ENCODE measurements around the gene SEMA3E.
"Not testable (repeated sequence)": the region's sequence is repeated elsewhere in the genome, so short reads cannot be mapped to it uniquely, and the experiment has no call there.

The SEMA3E gene

DNA sequence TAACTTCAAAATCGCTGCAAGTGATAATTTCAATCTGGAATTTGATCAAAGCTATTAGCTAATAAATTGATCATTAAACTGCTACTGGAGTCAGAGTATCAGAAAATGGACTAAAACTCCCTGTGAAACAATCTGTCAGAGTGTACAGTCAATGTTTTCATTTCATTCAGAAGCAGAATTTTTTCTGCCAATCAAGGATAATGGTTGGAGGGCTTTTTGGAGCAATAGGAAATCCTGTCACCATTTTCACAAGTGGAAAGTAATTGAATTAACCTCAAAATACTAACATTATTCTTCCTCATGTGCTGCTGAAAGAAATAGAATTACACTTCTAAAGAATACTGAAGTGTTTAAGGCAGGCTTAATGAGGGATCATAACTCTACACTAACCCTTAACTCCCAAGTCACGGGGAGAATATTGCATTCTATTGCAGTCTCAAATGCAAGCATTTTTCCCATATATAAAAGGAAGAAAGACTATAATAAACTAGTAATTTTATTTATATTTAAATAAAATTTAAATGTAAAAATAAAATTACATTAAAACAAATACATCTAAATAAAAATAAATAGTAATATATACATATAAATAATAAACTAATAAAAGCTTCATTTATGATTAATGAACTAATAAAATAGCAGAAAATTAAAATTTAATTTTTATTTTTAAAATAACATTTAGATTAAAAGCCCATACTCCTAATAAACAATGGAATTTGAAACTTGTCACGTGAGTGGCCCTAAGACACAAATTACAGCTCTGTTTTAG is 67.1 kb downstream of the SEMA3E start:
- Histone ChIP-seq H3K27ac (ENCODE audit: low read depth, low read length) (no peak overlapping the region), H3K4me1 (ENCODE audit: control insufficient read depth, insufficient read depth, low read length) (no peaks in the 10 kb centered on the region), H3K9ac (ENCODE audit: low read length) (no peak overlapping the region), H3K36me3 (ENCODE audit: control insufficient read depth, insufficient read depth, low read length) (no peaks in the 10 kb centered on the region), H3K4me3 (ENCODE audit: low read length) (no peak overlapping the region), H3K27me3 (ENCODE audit: control insufficient read depth, insufficient read depth, low read length) (no peaks in the 10 kb centered on the region)

- no peaks in the 10 kb centered on the region for H3K36me3 ChIP-seq (ENCODE audit: control insufficient read depth, insufficient read depth, low read length)
- no peaks in the 10 kb centered on the region for H3K4me1 ChIP-seq (ENCODE audit: control insufficient read depth, insufficient read depth, low read length)
- H3K27ac ChIP-seq (ENCODE audit: low read depth, low read length), result no peak overlapping the region
- H3K27me3 ChIP-seq (ENCODE audit: control insufficient read depth, insufficient read depth, low read length), result no peaks in the 10 kb centered on the region
- H3K4me3 ChIP-seq (ENCODE audit: low read length), result no peak overlapping the region
- H3K9ac ChIP-seq (ENCODE audit: low read length), result no peak overlapping the region
Observed at GRCh38 chr7:83579740-83580139, 69.2 kb downstream of the SEMA3E start.

DNA sequence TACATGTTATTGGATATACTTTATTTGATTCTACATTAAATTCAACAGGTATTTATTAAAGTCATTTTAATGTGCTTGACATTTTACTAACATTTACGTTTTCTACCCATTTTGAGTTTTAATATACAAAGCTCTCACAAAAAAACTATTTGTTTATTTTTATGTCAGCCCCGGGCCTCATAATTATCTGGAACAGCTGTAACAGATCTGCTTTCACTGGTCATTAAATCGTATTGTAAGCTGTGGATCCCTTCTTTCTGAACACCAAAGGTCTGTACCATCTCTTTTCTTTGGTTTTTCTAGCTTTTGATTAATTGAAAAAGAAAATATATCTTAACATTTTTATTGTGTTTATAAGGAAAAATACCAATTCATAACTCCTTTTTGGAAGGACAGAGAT is 73.5 kb downstream of the SEMA3E start:
- Histone ChIP-seq H3K9ac (ENCODE audit: low read length) (no peak overlapping the region), H3K4me1 (ENCODE audit: control insufficient read depth, insufficient read depth, low read length) (no peaks in the 10 kb centered on the region), H3K4me3 (ENCODE audit: low read length) (no peak overlapping the region), H3K27me3 (ENCODE audit: control insufficient read depth, insufficient read depth, low read length) (no peaks in the 10 kb centered on the region), H3K36me3 (ENCODE audit: control insufficient read depth, insufficient read depth, low read length) (no peaks in the 10 kb centered on the region), H3K27ac (ENCODE audit: low read depth, low read length) (no peak overlapping the region)

GRCh38 chr7:83574616-83575015 is 74.3 kb downstream of the SEMA3E start:
- H3K36me3 ChIP-seq (ENCODE audit: control insufficient read depth, insufficient read depth, low read length), result no peaks in the 10 kb centered on the region
- H3K9ac ChIP-seq (ENCODE audit: low read length), result no peak overlapping the region
- H3K27ac ChIP-seq (ENCODE audit: low read depth, low read length), result no peak overlapping the region
- no peaks in the 10 kb centered on the region for H3K27me3 ChIP-seq (ENCODE audit: control insufficient read depth, insufficient read depth, low read length)
- H3K4me1 ChIP-seq (ENCODE audit: control insufficient read depth, insufficient read depth, low read length), result no peaks in the 10 kb centered on the region
- no peak overlapping the region for H3K4me3 ChIP-seq (ENCODE audit: low read length)

- no peaks in the 10 kb centered on the region for H3K36me3 ChIP-seq (ENCODE audit: control insufficient read depth, insufficient read depth, low read length)
- H3K9ac ChIP-seq (ENCODE audit: low read length), result no peak overlapping the region
- no peak overlapping the region for H3K4me3 ChIP-seq (ENCODE audit: low read length)
- H3K27ac ChIP-seq (ENCODE audit: low read depth, low read length), result no peak overlapping the region
- no peaks in the 10 kb centered on the region for H3K4me1 ChIP-seq (ENCODE audit: control insufficient read depth, insufficient read depth, low read length)
- no peaks in the 10 kb centered on the region for H3K27me3 ChIP-seq (ENCODE audit: control insufficient read depth, insufficient read depth, low read length)
Observed at GRCh38 chr7:83562960-83563359, 86.0 kb downstream of the SEMA3E start.

GRCh38 chr7:83562289-83562688 is 86.7 kb downstream of the SEMA3E start:
- Histone ChIP-seq H3K4me1 (ENCODE audit: control insufficient read depth, insufficient read depth, low read length) (no peaks in the 10 kb centered on the region), H3K4me3 (ENCODE audit: low read length) (no peak overlapping the region)

GRCh38 chr7:83559887-83560286 is 89.1 kb downstream of the SEMA3E start:
- Histone ChIP-seq H3K4me3 (ENCODE audit: low read length) (no peak overlapping the region), H3K4me1 (ENCODE audit: control insufficient read depth, insufficient read depth, low read length) (no peaks in the 10 kb centered on the region), H3K9ac (ENCODE audit: low read length) (no peak overlapping the region), H3K36me3 (ENCODE audit: control insufficient read depth, insufficient read depth, low read length) (no peaks in the 10 kb centered on the region), H3K27me3 (ENCODE audit: control insufficient read depth, insufficient read depth, low read length) (no peaks in the 10 kb centered on the region), H3K27ac (ENCODE audit: low read depth, low read length) (no peak overlapping the region)

More at GRCh38 chr7:83562289-83562688, 86.7 kb downstream of the SEMA3E start:
- Histone ChIP-seq H3K27me3 (ENCODE audit: control insufficient read depth, insufficient read depth, low read length) (no peaks in the 10 kb centered on the region), H3K36me3 (ENCODE audit: control insufficient read depth, insufficient read depth, low read length) (no peaks in the 10 kb centered on the region), H3K27ac (ENCODE audit: low read depth, low read length) (no peak overlapping the region), H3K9ac (ENCODE audit: low read length) (no peak overlapping the region)

GRCh38 chr7:83552556-83552955 is 96.4 kb downstream of the SEMA3E start:
- not testable (repeated sequence) for H3K36me3 ChIP-seq (ENCODE audit: control insufficient read depth, insufficient read depth, low read length); H3K27me3 ChIP-seq (ENCODE audit: control insufficient read depth, insufficient read depth, low read length); H3K4me1 ChIP-seq (ENCODE audit: control insufficient read depth, insufficient read depth, low read length); H3K4me3 ChIP-seq (ENCODE audit: low read length); H3K9ac ChIP-seq (ENCODE audit: low read length); H3K27ac ChIP-seq (ENCODE audit: low read depth, low read length)

DNA sequence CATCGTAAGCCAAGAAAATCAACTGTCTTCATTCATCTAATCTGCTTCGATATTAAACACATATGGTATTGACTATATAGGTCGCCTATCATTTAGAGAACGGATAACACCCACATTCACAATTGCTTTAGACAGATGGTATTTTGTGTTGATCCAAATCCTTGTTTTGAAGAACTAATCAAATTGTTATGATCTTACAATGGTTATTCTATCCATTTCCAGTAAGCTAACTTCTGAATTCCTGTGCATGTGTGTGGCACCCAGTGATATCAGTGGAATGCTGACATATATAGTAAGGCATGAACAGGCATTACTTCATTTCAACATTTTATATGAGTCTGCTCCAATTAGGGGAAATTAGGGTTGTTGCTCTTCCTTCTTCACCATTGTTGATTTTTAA is 98.8 kb downstream of the SEMA3E start:
- H3K9ac ChIP-seq (ENCODE audit: low read length), result no peak overlapping the region
- H3K4me3 ChIP-seq (ENCODE audit: low read length), result no peak overlapping the region
- H3K27ac ChIP-seq (ENCODE audit: low read depth, low read length), result no peak overlapping the region
- no peaks in the 10 kb centered on the region for H3K27me3 ChIP-seq (ENCODE audit: control insufficient read depth, insufficient read depth, low read length)
- H3K36me3 ChIP-seq (ENCODE audit: control insufficient read depth, insufficient read depth, low read length), result no peaks in the 10 kb centered on the region
- no peaks in the 10 kb centered on the region for H3K4me1 ChIP-seq (ENCODE audit: control insufficient read depth, insufficient read depth, low read length)

GRCh38 chr7:83548250-83548649 is 100.7 kb downstream of the SEMA3E start:
- Histone ChIP-seq H3K4me1 (ENCODE audit: control insufficient read depth, insufficient read depth, low read length) (no peaks in the 10 kb centered on the region), H3K36me3 (ENCODE audit: control insufficient read depth, insufficient read depth, low read length) (no peaks in the 10 kb centered on the region), H3K27ac (ENCODE audit: low read depth, low read length) (no peak overlapping the region), H3K9ac (ENCODE audit: low read length) (no peak overlapping the region), H3K4me3 (ENCODE audit: low read length) (no peak overlapping the region), H3K27me3 (ENCODE audit: control insufficient read depth, insufficient read depth, low read length) (no peaks in the 10 kb centered on the region)

- no peak overlapping the region for H3K27ac ChIP-seq (ENCODE audit: low read depth, low read length)
- no peaks in the 10 kb centered on the region for H3K36me3 ChIP-seq (ENCODE audit: control insufficient read depth, insufficient read depth, low read length)
- no peak overlapping the region for H3K9ac ChIP-seq (ENCODE audit: low read length)
- H3K27me3 ChIP-seq (ENCODE audit: control insufficient read depth, insufficient read depth, low read length), result no peaks in the 10 kb centered on the region
- no peaks in the 10 kb centered on the region for H3K4me1 ChIP-seq (ENCODE audit: control insufficient read depth, insufficient read depth, low read length)
- H3K4me3 ChIP-seq (ENCODE audit: low read length), result no peak overlapping the region
Observed at GRCh38 chr7:83547526-83547925, 101.4 kb downstream of the SEMA3E start.

- Histone ChIP-seq H3K4me1 (ENCODE audit: control insufficient read depth, insufficient read depth, low read length) (no peaks in the 10 kb centered on the region), H3K27me3 (ENCODE audit: control insufficient read depth, insufficient read depth, low read length) (no peaks in the 10 kb centered on the region), H3K9ac (ENCODE audit: low read length) (no peak overlapping the region), H3K36me3 (ENCODE audit: control insufficient read depth, insufficient read depth, low read length) (no peaks in the 10 kb centered on the region), H3K4me3 (ENCODE audit: low read length) (no peak overlapping the region), H3K27ac (ENCODE audit: low read depth, low read length) (no peak overlapping the region)
Observed at GRCh38 chr7:83546586-83546985, 102.4 kb downstream of the SEMA3E start.

- no peaks in the 10 kb centered on the region for H3K36me3 ChIP-seq (ENCODE audit: control insufficient read depth, insufficient read depth, low read length)
- no peaks in the 10 kb centered on the region for H3K27me3 ChIP-seq (ENCODE audit: control insufficient read depth, insufficient read depth, low read length)
- no peak overlapping the region for H3K27ac ChIP-seq (ENCODE audit: low read depth, low read length)
- H3K9ac ChIP-seq (ENCODE audit: low read length), result no peak overlapping the region
- no peak overlapping the region for H3K4me3 ChIP-seq (ENCODE audit: low read length)
- H3K4me1 ChIP-seq (ENCODE audit: control insufficient read depth, insufficient read depth, low read length), result no peaks in the 10 kb centered on the region
Observed at GRCh38 chr7:83541187-83541960, 107.6 kb downstream of the SEMA3E start.

All from rectal smooth muscle tissue (tissue), 1 donor.